GM21825 (cell line): ENCODE measurements around the gene ENPP1.
"Not testable (repeated sequence)": the region's sequence is repeated elsewhere in the genome, so short reads cannot be mapped to it uniquely, and the experiment has no call there.

ENCODE experiments used
- ATAC-seq: cut with Tn5 transposase; IDR thresholded peaks from one replicate; pipeline ENCODE4 v1.9.1; 2021; ENCODE audit warnings: mild to moderate bottlenecking, moderate library complexity; ENCODE audit not compliant: unreplicated experiment

The ENPP1 gene

GRCh38 chr6:131828080-131828479 lies 20.3 kb downstream of the ENPP1 start:
- ATAC-seq = no peak

DNA sequence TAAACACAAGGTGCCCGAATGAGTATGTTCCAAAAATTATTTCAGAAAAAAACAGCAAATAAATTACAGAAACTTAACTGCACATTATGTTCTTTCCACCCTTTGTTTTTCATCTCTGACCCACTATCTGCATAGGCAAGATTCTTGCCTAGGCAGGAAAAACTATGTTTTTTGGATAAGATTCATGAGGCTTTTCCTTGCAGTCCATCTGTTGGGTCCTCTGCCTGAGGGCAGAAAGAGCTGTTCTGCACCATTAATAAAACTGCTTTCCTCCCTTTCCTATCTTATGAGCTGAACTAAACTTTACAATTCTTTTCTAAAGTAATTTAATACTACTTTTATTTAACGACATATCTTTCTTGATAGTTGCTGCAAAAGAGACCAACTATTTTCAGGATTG lies 21.1 kb downstream of the ENPP1 start:
- ATAC-seq = no peak

DNA sequence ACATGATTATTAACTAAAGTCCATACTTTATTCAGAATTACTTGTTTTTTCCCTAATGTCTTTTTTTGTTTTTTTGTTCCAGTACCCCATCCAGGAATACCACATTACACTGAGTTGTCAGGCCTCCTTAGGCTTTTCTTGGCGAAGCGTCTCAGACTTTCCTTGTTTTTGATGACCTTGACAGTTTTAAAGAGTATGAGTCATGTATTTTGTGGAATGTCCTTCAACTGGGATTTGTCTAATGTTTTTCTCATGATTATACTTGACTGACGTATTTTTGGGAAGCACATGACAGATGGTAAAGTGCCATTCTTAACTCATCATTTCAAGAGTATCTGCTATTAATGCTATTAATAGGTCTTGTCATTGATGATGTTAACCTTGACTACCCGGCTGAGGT lies 23.6 kb downstream of the ENPP1 start:
- no peak for ATAC-seq

- ATAC-seq = no peak
Observed at GRCh38 chr6:131831886-131832285, 24.1 kb downstream of the ENPP1 start.

GRCh38 chr6:131832363-131832762 lies 24.5 kb downstream of the ENPP1 start:
- ATAC-seq = no peak

DNA sequence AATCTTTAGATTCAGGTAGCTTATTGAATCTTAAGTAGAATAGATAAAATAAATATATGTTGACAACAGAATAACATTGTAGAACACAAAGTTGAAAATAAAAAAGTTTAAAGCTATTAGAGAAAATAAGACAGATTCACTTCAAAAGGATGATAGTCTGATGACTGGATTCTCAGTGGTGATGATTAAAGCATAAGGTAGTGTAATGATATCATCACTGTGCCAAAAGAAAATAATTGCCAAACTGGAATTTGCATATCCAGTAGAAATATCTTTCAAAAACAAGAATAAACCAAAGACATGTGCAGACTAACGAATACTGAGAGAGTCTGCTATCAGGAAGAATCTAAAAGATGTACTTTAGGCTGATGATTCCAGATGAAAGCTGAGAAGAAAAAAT lies 30.2 kb downstream of the ENPP1 start:
- no peak for ATAC-seq

DNA sequence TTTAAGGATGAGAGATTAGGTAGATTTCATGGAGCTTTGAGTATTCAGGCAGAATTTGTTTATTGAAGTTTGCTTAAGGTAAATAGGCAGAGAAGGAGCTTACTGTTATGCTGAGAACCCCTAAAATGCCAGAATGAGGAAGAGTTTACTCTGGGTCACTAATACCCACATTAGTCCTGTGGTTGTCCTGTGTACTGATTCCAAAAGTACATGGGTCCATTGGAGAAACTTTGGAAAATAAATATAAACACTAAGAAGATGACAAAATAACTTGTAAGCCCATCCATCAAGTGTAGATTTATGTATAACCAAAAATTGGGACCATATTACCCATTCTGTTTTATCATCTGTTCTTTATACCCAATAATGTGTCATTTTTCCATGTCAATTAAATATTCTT lies 31.6 kb downstream of the ENPP1 start:
- no peak for ATAC-seq

DNA sequence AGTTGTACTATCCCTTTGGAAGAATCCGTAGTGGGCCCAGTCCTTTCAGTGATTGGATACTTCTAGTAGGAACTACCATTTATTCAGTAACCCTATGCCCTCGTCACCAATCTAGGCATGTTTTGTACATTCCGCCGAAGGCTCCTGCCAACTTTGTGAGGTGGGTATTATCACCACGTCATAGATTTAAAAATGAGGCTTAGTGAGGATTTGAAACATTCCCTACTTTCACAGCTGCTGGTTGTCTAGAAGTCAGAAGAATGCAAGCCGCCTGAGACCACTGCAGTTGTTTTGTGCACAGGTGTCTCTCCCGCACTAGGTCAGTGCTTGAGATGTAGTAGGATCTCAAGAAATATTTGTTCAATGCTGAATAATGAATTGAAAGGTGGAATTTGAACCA lies 32.6 kb downstream of the ENPP1 start:
- ATAC-seq = no peak

DNA sequence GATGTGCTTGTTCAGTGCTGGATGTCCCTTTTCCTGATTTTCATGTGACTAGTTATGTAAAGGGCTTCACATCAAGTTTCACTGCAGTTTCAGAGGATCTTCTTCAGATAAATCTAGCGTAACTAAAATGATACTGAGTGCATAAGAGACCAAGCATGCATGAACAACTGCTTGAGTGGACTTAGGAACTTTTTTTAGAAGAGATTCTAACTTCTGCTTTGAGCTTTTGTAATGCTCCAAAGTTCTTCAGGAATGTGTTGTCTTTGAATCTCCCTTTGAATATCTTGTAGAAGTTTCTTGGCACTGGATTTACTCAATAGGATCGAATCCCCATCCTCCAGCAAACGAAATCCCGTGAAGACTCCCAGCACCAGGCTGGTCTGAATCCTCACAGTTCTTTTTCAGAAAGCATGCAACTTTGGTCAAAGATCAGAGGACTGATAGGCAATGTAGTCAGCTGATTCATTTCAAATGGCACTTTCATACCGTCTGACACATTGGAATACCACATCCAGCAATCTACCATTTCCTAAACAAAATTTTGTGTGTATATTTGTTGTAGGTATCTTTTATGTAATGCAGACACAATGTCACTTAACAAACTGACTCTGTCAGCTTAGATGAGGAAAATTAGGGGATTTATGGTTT lies 33.2 kb downstream of the ENPP1 start:
- no peak for ATAC-seq

GRCh38 chr6:131843768-131844167 lies 35.9 kb downstream of the ENPP1 start:
- ATAC-seq = no peak

GRCh38 chr6:131844243-131844841 lies 36.5 kb downstream of the ENPP1 start:
- ATAC-seq = no peak

DNA sequence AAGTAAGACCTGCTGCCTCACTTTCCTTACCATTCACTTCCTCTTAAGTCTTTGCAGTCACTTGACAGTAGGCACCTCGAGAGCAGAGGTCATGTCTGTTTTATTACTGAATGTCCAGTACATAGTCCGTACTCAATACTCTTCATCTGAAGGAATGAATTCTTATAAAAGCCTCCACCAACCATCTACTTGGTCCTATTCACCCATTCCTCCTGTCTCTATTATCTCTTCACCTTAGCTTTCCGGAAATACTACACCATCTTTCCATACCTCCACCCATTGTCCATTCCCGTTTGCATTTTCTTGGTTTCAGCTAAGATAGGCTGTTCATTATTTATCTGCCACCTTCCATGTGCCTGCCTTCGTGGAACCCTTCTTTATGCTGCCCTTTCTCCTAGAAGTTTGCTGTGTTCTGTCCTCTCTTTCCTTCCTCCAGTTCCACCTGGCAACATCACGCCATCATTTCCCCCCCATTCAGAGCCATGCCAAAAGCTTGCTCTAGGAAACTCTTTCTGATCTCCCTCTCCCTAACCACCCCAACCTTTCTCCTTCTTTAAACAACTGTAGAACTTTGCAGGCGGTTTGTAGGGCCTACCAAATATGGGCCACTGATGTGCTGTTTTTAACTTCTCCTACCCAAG lies 38.3 kb downstream of the ENPP1 start:
- no peak for ATAC-seq

- no peak for ATAC-seq
Observed at GRCh38 chr6:131846905-131847304, 39.1 kb downstream of the ENPP1 start.

DNA sequence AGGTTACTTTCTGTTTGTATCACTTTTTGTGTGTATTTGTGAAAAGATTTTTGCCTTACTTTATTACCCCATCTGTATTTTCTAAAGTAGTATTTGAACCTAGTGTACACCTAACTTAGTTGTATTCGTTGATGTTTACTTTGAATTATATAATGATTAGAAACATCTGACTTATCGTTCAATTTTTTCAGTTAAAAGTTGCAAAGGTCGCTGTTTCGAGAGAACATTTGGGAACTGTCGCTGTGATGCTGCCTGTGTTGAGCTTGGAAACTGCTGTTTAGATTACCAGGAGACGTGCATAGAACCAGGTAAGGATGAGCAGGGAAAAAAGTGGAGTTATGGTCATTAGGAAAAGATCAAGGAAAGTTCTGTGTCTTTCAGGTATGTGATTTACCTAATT lies 42.0 kb downstream of the ENPP1 start:
- ATAC-seq = no peak

DNA sequence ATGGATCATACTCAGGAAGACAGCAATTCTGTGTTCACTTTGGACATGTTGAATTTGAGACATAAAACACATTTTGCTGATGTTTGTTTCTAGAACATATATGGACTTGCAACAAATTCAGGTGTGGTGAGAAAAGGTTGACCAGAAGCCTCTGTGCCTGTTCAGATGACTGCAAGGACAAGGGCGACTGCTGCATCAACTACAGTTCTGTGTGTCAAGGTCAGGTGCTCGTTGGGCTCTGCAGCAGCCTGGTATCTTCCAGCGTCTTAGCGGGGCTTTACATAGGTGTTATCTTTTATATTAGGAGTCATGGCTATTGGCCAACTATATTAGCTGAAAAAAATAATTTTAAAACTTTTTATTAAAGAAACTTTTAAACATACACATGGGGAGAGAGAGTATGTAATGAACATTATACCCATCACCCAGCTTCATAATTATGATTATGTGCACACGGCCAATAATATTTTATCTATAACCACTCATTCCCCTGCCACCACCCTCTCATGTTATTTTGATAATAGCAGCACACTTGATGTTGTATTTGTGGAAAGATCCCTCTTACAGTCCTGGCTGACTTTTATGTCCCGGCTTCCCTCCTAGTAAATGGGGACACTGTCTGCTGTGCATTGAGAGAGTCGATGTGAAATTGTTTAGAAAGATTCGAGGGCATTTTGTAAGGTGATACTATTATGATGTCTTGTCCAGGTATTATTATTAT lies 43.4 kb downstream of the ENPP1 start:
- no peak for ATAC-seq

GRCh38 chr6:131852200-131852599 lies 44.4 kb downstream of the ENPP1 start:
- no peak for ATAC-seq

DNA sequence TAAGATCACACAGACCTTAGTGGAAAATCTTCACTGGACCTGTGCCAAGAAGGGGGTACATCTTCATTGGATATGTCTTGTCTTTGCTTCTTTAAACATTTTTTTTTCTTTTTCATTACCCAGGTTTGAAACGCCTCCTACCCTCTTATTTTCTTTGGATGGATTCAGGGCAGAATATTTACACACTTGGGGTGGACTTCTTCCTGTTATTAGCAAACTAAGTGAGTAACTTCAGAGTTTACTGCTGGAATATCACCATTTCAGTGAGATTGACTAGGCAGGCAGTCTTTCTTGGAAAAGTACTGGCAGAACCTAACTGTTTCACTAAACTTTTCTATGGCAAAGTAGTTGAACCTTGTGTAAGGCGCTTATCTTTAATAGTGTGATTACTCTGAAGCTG lies 47.0 kb downstream of the ENPP1 start:
- ATAC-seq = no peak

DNA sequence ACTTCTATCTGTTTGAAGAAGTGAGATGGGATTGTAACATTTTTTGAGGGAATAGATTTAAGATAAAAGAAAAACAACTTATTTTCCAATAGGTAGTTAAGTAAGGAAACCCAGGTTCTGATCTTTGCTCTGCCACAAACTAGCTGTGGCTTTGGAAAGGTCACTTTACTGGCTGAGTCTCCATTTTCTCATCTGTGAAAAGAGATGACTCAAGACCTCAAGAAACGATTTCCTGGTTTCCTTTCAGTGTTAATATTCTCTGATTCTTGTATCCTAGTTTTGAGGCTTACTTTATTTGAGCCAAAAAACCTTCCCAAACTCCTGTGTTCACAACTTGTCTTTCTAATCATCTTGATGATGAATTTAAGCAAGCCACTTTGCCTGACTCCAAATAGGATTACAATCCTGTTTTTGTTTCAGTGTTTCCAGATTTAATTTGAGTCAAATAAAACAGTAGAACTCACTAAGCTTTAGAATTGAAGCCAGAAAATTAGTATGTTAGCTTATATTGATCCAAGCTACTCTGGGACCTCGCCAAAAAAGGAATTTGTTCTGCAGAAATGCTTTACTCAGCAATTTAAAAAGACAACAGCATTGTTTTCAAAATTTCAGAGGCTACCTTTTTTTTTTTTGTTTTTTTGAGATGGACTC lies 51.1 kb downstream of the ENPP1 start:
- ATAC-seq = no peak

DNA sequence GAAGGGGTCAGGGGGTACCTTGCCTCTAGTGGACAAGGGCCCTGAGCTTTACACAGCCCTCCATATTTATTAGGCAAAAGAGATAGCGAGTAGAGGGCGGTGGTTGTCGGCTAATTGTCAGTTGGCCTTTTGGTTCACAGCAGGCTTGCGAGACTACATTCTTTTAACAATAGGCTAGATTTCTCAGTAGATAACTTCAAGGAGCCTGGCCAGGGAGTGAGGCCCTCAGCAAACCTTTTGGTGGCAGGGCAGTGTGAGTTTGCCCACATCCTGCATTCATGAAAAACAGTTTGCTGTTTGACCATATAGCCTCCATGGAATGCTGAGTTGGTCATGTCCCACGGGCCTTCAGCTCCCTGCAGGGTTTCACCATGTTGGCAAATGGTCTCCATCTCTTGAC lies 51.8 kb downstream of the ENPP1 start:
- not testable (repeated sequence) for ATAC-seq

- no peak for ATAC-seq
Observed at GRCh38 chr6:131861381-131861780, 53.6 kb downstream of the ENPP1 start.

- ATAC-seq = no peak
Observed at GRCh38 chr6:131862476-131862875, 54.7 kb downstream of the ENPP1 start.
